Endothelial cell of umbilical vein (primary cell): ENCODE measurements around the gene BTAF1. TPM values are rescaled to one million over a fixed set of nuclear protein-coding genes. Genes with fewer than 3 reads are reported as not detected.

ENCODE experiments used
- BruUV-seq: library from RNA; stranded (reverse); fragments of 400-500 nt; replicated peaks from 2 replicates; lab custom pipeline; 2021; lab: Mats Ljungman, UMichigan
- CTCF ChIA-PET: fragments of 300-600, 350-600 bp; sonication (Branson Sonifier 250); formaldehyde crosslinking; loops from one replicate; lab custom pipeline; 2021; ENCODE audit warnings: antibody characterized with exemption, inconsistent platforms; lab: Charles Lee
- POLR2A ChIA-PET: fragments of 300-600, 350-600 bp; sonication (Branson Sonifier 250); formaldehyde crosslinking; loops from one replicate; lab custom pipeline; 2021; ENCODE audit warnings: antibody characterized with exemption, inconsistent platforms; lab: Charles Lee
- DNase-seq: peaks from one replicate; pipeline ENCODE4 v3.0.0-alpha.2; 2011; ENCODE audit warnings: low read depth, low spot score
- FAIRE-seq: peaks from 2 replicates; lab custom pipeline; 2011; peaks lifted over from hg19 to GRCh38; lab: Jason Lieb, UNC
- H2AFZ ChIP-seq: 2 replicates; pipeline ENCODE4 v1.6.0; 2012; ENCODE audit warnings: low read depth, low read length, control low read depth, inconsistent platforms
- H3K27ac ChIP-seq: 2 replicates; pipeline ENCODE4 v1.5.1; 2011; ENCODE audit warnings: low read depth, mild to moderate bottlenecking, control low read depth, low read length, moderate library complexity; ENCODE audit not compliant: insufficient read depth
- H3K27me3 ChIP-seq, 2 experiments: 2 replicates each; pipeline versions ENCODE4 v1.6.0 to v1.6.1; 2011; ENCODE audit warnings: low read length in 2 of 2, mixed read lengths in 1 of 2; ENCODE audit not compliant: control insufficient read depth in 2 of 2, insufficient read depth in 2 of 2
- H3K36me3 ChIP-seq, 2 experiments: 2 replicates in 1 of 2; 3 replicates in 1 of 2; pipeline ENCODE4 v1.5.1; 2011; ENCODE audit warnings: low read length in 2 of 2, mild to moderate bottlenecking in 1 of 2, moderate library complexity in 1 of 2; ENCODE audit not compliant: control insufficient read depth in 2 of 2, insufficient read depth in 2 of 2; ENCODE audit errors: extremely low read depth in 1 of 2
- H3K4me1 ChIP-seq: 3 replicates; pipeline ENCODE4 v1.5.1; 2011; ENCODE audit warnings: mild to moderate bottlenecking, low read length; ENCODE audit not compliant: control insufficient read depth, insufficient read depth; ENCODE audit errors: extremely low read depth
- H3K4me2 ChIP-seq: 2 replicates; pipeline ENCODE4 v1.6.1; 2011; ENCODE audit warnings: low read length, control low read depth, mixed read lengths; ENCODE audit not compliant: insufficient read depth
- H3K4me3 ChIP-seq, 3 experiments: fragments of 200-600 bp in 1 of 3; sonication (generic), shearing (Covaris generic) in 1 of 3; replicated peaks in 1 of 3; 2 replicates each; pipeline ENCODE4 v1.5.1; 2011 to 2016; ENCODE audit warnings: control low read depth in 3 of 3, low read length in 3 of 3, mild to moderate bottlenecking in 2 of 3, inconsistent platforms in 1 of 3, low read depth in 1 of 3, moderate library complexity in 1 of 3; ENCODE audit not compliant: insufficient read depth in 1 of 3
- H3K79me2 ChIP-seq: 2 replicates; pipeline ENCODE4 v1.6.0; 2012; ENCODE audit warnings: low read length, inconsistent platforms; ENCODE audit not compliant: control insufficient read depth, insufficient read depth
- H3K9ac ChIP-seq: replicated peaks from 2 replicates; pipeline ENCODE3; 2011; ENCODE audit warnings: low read length, control low read depth; ENCODE audit not compliant: insufficient read depth; ENCODE audit errors: extremely low read depth
- H3K9me1 ChIP-seq: replicated peaks from 3 replicates; pipeline ENCODE4 v1.6.0; 2011; ENCODE audit warnings: mild to moderate bottlenecking, low read length; ENCODE audit not compliant: control insufficient read depth, insufficient read depth; ENCODE audit errors: extremely low read depth
- H3K9me3 ChIP-seq: replicated peaks from 2 replicates; pipeline ENCODE4 v1.5.1; 2012; ENCODE audit warnings: low read length, inconsistent platforms; ENCODE audit not compliant: control insufficient read depth, insufficient read depth
- H4K20me1 ChIP-seq: replicated peaks from 2 replicates; pipeline ENCODE3; 2011; ENCODE audit warnings: mild to moderate bottlenecking, low read length; ENCODE audit not compliant: control insufficient read depth, insufficient read depth; ENCODE audit errors: extremely low read depth
- EZH2 ChIP-seq: IDR thresholded peaks from 2 replicates; pipeline ENCODE4 v1.6.1; 2012; ENCODE audit warnings: borderline replicate concordance, low read depth, mild to moderate bottlenecking, moderate library complexity, low read length, inconsistent platforms; ENCODE audit not compliant: severe bottlenecking
- FOS ChIP-seq: IDR thresholded peaks from 2 replicates; pipeline ENCODE4 v1.6.1; 2011; ENCODE audit warnings: mild to moderate bottlenecking, low read length, moderate library complexity, borderline replicate concordance; ENCODE audit not compliant: insufficient read depth
- GATA2 ChIP-seq: IDR thresholded peaks from 2 replicates; pipeline ENCODE4 v1.7.0; 2011; ENCODE audit warnings: low read depth, mild to moderate bottlenecking, moderate library complexity, mixed read lengths, low read length; ENCODE audit not compliant: insufficient read length, insufficient read depth
- JUN ChIP-seq: IDR thresholded peaks from 2 replicates; pipeline ENCODE4 v1.6.1; 2011; ENCODE audit warnings: borderline replicate concordance, low read depth; ENCODE audit not compliant: insufficient read length, insufficient read depth
- MYC ChIP-seq: IDR thresholded peaks from one replicate; pipeline ENCODE4 v1.6.1; 2011; ENCODE audit warnings: mild to moderate bottlenecking, low read depth, low read length
- POLR2A ChIP-seq: IDR thresholded peaks from 2 replicates; pipeline ENCODE4 v1.6.1; 2012; ENCODE audit warnings: low read depth, mild to moderate bottlenecking, control low read depth, low read length
- POLR2AphosphoS5 ChIP-seq: IDR thresholded peaks from 2 replicates; pipeline ENCODE4 v1.6.1; 2012; ENCODE audit warnings: low read depth, mild to moderate bottlenecking, control low read depth, low read length, moderate library complexity; ENCODE audit not compliant: insufficient read depth
- dilution Hi-C: fragments of 300-500 bp; cut with MboI; formaldehyde crosslinking; loops from one replicate; pipeline ENCODE4 v1.15.0; 2019; ENCODE audit warnings: low sequenced_read_pairs; ENCODE audit not compliant: extremely low pct_ligation_motif_present
- intact Hi-C: fragments of 100-400 bp; cut with micrococcal nuclease; formaldehyde crosslinking; loops from one replicate; pipeline ENCODE4 v1.10.0; 2022
- polyA plus RNA-seq, 4 experiments: library from polyadenylated mRNA; depleted of rRNA in 3 of 4; stranded (reverse) in 3 of 4; unstranded in 1 of 4; fragments of >200 nt; gene quantifications; 2 replicates each; pipeline versions ENCODE4 v1.2.1 to v1.2.3, GENCODE V29; 2011 to 2012; ENCODE audit warnings: missing spikeins in 1 of 4
- total RNA-seq: library from RNA; stranded (reverse); gene quantifications from 2 replicates; pipeline ENCODE4 v1.2.3, GENCODE V29; 2021
- TF ChIP-seq, protein P1 (sequence below): IDR thresholded peaks from 2 replicates; pipeline ENCODE4 v1.6.1; 2011; ENCODE audit not compliant: insufficient read depth, insufficient read length
- TF ChIP-seq, protein P2 (sequence below), 2 donors: IDR thresholded peaks; 1 replicate in 1 of 2; 2 replicates in 1 of 2; pipeline ENCODE4 v1.5.1; 2011; ENCODE audit warnings: low read length in 2 of 2, mild to moderate bottlenecking in 2 of 2, moderate library complexity in 2 of 2, control low read depth in 1 of 2, inconsistent platforms in 1 of 2, low read depth in 1 of 2; ENCODE audit not compliant: insufficient read depth in 1 of 2; ENCODE audit errors: extremely low read depth in 1 of 2

BTAF1 gene
- total and polyA plus RNA-seq, 2 donors (not counting 3 experiments of a cell fraction or from before 2014, with no cell fraction given): 9.9 to 23.1 TPM

DNA sequence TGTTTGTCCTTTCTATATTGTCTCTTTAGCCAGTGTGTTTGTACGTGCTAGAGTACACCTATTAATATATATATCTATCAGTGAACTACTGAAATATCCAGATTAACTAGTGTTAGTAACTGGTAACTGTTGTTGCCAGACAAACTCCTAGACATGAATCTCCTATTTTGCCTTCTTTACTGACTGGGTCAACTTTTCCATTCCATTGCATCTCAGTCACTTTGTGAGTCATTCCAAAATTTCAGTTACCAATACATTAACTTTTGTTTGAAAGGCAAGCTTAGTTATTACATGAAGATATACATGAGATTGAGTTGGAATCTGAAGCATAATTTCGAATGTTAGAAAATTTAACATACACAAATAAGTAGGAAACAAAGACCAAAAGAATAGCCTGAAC, 51.4 kb downstream of the BTAF1 start:
- Histone ChIP-seq H4K20me1 (no peaks in the 10 kb centered on the region), H3K9me3 (no peaks in the 10 kb centered on the region), H3K4me3 (no peak overlapping the region), H3K4me1 (peaks cover 17% of the 10 kb centered on the region), H3K9ac (no peak overlapping the region), H3K36me3 (no peaks in the 10 kb centered on the region), H3K4me2 (no peak overlapping the region), H3K27me3 (no peaks in the 10 kb centered on the region), H3K9me1 (no peaks in the 10 kb centered on the region), H3K79me2 (no peaks in the 10 kb centered on the region), H3K27ac (no peak overlapping the region), H2AFZ (no peak overlapping the region)
- no TSS peak for BruUV-seq
- TF ChIP-seq FOS: no peak
- no peak for TF ChIP-seq POLR2AphosphoS5
- no peak for TF ChIP-seq GATA2
- TF ChIP-seq EZH2: no peak
- TF ChIP-seq, protein P1, sequence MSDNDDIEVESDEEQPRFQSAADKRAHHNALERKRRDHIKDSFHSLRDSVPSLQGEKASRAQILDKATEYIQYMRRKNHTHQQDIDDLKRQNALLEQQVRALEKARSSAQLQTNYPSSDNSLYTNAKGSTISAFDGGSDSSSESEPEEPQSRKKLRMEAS: no peak
- TF ChIP-seq, protein P2, sequence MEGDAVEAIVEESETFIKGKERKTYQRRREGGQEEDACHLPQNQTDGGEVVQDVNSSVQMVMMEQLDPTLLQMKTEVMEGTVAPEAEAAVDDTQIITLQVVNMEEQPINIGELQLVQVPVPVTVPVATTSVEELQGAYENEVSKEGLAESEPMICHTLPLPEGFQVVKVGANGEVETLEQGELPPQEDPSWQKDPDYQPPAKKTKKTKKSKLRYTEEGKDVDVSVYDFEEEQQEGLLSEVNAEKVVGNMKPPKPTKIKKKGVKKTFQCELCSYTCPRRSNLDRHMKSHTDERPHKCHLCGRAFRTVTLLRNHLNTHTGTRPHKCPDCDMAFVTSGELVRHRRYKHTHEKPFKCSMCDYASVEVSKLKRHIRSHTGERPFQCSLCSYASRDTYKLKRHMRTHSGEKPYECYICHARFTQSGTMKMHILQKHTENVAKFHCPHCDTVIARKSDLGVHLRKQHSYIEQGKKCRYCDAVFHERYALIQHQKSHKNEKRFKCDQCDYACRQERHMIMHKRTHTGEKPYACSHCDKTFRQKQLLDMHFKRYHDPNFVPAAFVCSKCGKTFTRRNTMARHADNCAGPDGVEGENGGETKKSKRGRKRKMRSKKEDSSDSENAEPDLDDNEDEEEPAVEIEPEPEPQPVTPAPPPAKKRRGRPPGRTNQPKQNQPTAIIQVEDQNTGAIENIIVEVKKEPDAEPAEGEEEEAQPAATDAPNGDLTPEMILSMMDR (IDR thresholded peaks at IDR 0.05; ENCODE audit: extremely low read depth in 1 of 2, insufficient read depth in 1 of 2, low read depth in 1 of 2, low read length in 2 of 2): no peak
- no peak for TF ChIP-seq JUN
- no peak for TF ChIP-seq MYC
- no peak for TF ChIP-seq POLR2A
- ChIA-PET POLR2A (no interaction called here), CTCF (interaction anchor here (0.6 kb wide), 1 partner anchor 25 kb away, joined by 3 read pairs; no protein-coding TSS in a partner anchor)
- FAIRE-seq (no peak), DNase-seq (no peak)
- dilution Hi-C loops (no loop called here), intact Hi-C loops (no loop called here)
